Measurements from ENCODE around the gene LY6G5C.

DNA sequence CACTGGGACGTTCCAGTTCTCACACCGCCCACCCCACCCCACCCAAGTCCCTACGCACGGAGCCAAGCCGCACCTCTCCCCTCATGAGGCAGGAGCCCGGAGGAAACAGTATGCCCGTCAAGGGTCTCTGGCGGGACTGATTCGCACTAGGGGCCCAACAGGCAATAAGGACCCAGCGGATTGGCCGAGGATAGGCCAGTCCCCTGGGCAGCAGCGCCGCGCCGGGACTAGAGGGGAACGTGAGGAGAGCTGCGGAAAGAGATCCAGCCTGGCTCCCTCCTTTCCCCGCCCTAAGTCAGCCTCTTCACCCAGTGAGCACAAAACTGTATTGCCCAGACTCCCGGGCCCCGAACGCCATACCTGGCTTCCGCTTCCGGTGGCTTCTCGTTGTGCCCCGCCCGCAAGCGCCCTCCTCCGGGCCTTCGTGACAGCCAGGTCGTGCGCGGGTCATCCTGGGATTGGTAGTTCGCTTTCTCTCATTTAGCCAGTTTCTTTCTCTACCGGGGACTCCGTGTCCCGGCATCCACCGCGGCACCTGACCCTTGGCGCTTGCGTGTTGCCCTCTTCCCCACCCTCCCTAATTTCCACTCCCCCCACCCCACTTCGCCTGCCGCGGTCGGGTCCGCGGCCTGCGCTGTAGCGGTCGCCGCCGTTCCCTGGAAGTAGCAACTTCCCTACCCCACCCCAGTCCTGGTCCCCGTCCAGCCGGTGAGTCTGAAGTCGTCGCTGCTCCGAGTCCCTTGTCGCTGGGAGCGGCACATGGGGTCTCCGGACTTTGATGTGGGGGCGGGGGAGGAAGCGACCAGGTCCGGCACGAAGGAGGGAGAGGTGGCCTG lies 15.1 kb downstream of the LY6G5C start, which contains the start of gene CSNK2B:
- no peak for TF ChIP-seq EZH2 (IDR thresholded peaks at IDR 0.05; ENCODE audit: borderline replicate concordance, low read depth, low read length, severe bottlenecking)
- peak; percentile 54 for TF ChIP-seq POLR2A (IDR thresholded peaks at IDR 0.05; ENCODE audit: low read depth, low read length)
- TF ChIP-seq, protein P1, sequence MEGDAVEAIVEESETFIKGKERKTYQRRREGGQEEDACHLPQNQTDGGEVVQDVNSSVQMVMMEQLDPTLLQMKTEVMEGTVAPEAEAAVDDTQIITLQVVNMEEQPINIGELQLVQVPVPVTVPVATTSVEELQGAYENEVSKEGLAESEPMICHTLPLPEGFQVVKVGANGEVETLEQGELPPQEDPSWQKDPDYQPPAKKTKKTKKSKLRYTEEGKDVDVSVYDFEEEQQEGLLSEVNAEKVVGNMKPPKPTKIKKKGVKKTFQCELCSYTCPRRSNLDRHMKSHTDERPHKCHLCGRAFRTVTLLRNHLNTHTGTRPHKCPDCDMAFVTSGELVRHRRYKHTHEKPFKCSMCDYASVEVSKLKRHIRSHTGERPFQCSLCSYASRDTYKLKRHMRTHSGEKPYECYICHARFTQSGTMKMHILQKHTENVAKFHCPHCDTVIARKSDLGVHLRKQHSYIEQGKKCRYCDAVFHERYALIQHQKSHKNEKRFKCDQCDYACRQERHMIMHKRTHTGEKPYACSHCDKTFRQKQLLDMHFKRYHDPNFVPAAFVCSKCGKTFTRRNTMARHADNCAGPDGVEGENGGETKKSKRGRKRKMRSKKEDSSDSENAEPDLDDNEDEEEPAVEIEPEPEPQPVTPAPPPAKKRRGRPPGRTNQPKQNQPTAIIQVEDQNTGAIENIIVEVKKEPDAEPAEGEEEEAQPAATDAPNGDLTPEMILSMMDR (IDR thresholded peaks at IDR 0.05; ENCODE audit: extremely low read depth in 1 of 2, insufficient read depth in 1 of 2, low read depth in 1 of 2, low read length in 2 of 2): peak in 1 of 2 donors; percentile 13
- peak; percentile 80 for TF ChIP-seq POLR2AphosphoS5 (IDR thresholded peaks at IDR 0.05; ENCODE audit: insufficient read depth, low read depth, low read length)
- TF ChIP-seq, protein P2, sequence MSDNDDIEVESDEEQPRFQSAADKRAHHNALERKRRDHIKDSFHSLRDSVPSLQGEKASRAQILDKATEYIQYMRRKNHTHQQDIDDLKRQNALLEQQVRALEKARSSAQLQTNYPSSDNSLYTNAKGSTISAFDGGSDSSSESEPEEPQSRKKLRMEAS (IDR thresholded peaks at IDR 0.05; ENCODE audit: insufficient read depth, insufficient read length): no peak
- TF ChIP-seq MYC (IDR thresholded peaks at IDR 0.05; ENCODE audit: low read depth, low read length): no peak

Data from endothelial cell of umbilical vein (primary cell).